GM12891 (cell line): Measurements from ENCODE around the gene PTPRN2.
"Not testable (repeated sequence)": the region's sequence is repeated elsewhere in the genome, so short reads cannot be mapped to it uniquely, and the experiment has no call there.

Source experiments
- DNase-seq: peaks from one replicate; pipeline ENCODE4 v3.0.0; 2011; ENCODE audit warnings: low spot score; ENCODE audit not compliant: insufficient read length
- FAIRE-seq: peaks from 2 replicates; lab custom pipeline; 2011; peaks lifted over from hg19 to GRCh38; lab: Jason Lieb, UNC
- PAX5 ChIP-seq: IDR thresholded peaks from 2 replicates; pipeline ENCODE4 v1.6.1; 2011; ENCODE audit warnings: low read length, moderate library complexity, mild to moderate bottlenecking; ENCODE audit not compliant: insufficient read depth, severe bottlenecking
- POLR2A ChIP-seq: IDR thresholded peaks from 2 replicates; pipeline ENCODE4 v1.6.1; 2011; ENCODE audit warnings: low read depth, low read length, control low read depth
- POLR2AphosphoS5 ChIP-seq: IDR thresholded peaks from 2 replicates; pipeline ENCODE4 v1.6.1; 2011; ENCODE audit warnings: low read depth, low read length, control low read depth
- POU2F2 ChIP-seq: IDR thresholded peaks from 2 replicates; pipeline ENCODE4 v1.6.1; 2011; ENCODE audit warnings: low read depth, mild to moderate bottlenecking, control low read depth, low read length, moderate library complexity
- SPI1 ChIP-seq: IDR thresholded peaks from 2 replicates; pipeline ENCODE4 v1.6.1; 2011; ENCODE audit warnings: low read depth, low read length, control low read depth
- TAF1 ChIP-seq: IDR thresholded peaks from 2 replicates; pipeline ENCODE4 v1.6.1; 2011; ENCODE audit warnings: low read depth, low read length, control low read depth

Gene PTPRN2

DNA sequence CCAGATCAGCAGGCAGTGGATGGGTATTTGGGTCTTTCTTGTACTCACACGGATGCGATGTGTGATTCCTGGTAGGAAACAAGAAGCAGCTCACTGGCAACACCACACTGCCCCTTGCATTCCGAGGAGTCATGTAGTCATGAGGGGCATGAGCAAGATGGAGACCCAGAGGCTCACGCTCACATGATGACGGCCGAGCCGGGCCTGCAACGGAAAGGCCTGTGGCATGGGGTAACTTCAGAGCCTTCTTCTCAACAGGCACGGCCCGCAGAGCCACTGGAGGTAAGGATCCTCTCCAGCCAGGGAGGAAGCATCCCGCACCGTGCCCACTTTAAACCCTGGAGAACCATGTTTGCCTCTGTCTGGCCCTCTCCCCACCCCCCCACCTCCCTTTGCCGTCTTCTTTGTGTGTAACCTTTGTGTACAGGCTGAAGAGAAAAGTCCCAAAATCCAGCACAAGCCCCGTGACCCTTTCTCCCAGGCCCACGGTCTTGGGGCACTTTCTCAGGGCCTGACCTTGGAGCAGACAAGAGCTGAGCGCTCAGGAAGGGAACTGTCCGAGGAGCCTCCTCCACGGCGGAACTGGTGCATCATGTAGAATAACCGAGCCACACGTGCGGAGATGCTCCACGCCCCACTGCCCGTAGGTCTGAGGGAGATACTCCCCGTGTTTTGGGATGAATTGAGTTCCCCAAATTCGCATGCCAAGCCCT lies 734.4 kb downstream of the PTPRN2 start:
- DNase-seq (no peak), FAIRE-seq (no peak)

DNA sequence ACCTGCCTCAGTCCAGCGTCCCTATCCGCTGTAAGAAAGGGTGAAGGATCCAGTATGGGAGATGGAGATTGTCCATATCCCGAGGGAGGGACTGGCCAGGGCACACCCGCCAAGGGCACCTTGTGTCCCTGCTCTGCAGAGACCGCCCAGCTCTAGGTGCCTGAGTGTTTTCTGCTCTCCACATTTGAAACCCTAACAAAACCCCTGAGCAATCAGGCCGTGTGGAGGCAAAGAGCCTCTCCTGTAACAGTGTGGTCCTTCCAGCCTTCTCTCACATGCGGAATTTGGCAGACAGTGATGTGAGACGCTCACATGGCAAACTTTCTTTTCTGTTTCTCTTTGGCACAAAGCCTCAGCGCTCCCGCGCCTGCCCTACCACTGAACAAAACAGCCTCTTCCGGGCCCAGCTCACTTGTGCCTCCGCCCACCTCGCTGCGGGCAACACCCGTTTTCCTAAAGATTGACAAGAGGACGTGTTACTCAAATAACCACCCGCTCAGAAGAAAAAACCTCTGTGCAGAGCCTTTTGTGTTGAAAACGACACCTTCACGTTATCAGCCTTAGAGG lies 736.0 kb downstream of the PTPRN2 start:
- TF ChIP-seq SPI1 (no peak), POLR2A (no peak), TAF1 (no peak)
- DNase-seq: no peak
- FAIRE-seq: no peak

More for the DNA sequence above, 734.4 kb downstream of the PTPRN2 start:
- TF ChIP-seq PAX5 (no peak), TAF1 (no peak), SPI1 (no peak), POLR2A (no peak), POU2F2 (no peak), POLR2AphosphoS5 (no peak)

DNA sequence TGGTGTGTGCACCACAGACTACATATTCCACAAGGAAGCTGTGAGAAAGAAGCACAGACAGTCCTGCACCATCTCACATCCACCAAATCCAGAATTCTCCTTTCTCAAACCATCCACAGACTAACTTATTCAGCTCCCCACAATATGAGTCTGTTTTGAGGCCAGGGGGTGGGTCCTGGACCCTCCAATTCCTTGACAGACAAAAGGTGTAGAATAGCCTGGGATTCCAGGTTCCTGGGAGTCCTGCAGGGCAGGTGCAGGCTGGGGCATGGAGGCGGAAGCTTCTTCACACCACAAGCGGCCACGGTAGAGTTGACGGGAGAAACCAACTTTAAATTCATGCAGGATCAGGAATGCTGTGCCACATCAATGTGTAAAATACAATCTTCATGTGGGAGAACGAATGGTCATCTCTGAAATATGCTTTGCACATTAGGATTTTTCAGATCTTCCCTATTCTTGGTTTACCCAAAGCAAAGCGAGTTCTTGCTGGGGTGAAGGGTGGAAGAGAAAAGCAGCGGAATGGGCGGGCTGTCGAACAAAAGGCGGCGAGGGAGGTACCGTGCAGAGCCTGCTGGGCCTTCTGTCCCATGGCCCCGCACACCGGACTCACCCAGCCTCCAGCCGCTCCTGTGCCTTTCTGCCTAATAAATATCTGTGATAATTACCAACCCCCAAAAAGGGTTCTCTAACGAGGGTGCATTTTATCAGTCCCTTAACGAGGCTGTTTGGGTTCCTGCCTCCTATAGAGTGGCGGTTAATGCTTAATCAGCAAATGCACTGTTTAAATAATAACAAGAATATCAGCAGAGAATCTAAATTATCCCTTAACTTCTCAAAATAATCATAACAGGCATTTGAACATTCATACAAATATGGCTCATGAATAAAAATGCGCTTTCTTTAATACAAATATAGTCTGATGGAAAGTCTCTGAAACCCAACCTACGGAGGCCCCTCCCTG lies 736.9 kb downstream of the PTPRN2 start:
- no peak for TF ChIP-seq PAX5
- no peak for TF ChIP-seq POLR2AphosphoS5
- TF ChIP-seq POLR2A: no peak
- TF ChIP-seq POU2F2: no peak
- no peak for TF ChIP-seq SPI1
- DNase-seq: no peak
- no peak for FAIRE-seq

DNA sequence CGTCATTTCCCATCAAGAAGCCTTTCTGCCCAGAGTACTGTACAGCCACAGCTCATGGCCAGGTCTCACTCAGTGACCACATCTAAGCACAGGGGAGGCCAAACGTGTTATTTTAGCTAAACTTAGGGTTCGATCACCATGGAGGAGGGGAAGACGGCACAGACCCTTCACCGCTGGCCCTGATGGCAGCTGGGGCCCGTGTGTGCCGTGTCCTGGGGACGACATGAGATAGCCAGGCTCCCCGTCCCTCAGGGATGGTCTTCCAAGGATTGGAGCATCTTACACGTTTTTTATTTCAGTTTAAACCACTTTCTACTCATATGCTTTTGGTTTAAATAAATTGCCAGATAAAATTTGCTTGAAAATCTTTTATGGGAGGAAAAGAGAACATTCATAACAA lies 737.9 kb downstream of the PTPRN2 start:
- TF ChIP-seq POLR2A (no peak), POU2F2 (no peak), SPI1 (no peak), POLR2AphosphoS5 (no peak), TAF1 (no peak), PAX5 (no peak)
- no peak for FAIRE-seq
- DNase-seq: no peak

DNA sequence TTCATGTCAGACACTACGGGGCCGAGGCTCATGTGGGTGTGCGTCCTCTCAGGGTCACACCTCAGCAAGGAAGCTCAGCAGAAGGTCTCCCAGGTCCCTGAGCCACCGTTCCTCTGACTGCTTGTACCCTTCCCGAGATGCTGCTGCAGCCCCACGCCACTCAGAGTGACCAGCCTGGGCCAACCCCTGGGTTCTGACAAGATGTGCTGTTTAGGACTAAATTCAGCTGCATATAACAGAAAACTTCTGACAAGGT lies 738.4 kb downstream of the PTPRN2 start:
- no peak for FAIRE-seq
- TF ChIP-seq PAX5 (no peak), SPI1 (no peak), POLR2AphosphoS5 (no peak), POLR2A (no peak), POU2F2 (no peak), TAF1 (no peak)
- DNase-seq: no peak

DNA sequence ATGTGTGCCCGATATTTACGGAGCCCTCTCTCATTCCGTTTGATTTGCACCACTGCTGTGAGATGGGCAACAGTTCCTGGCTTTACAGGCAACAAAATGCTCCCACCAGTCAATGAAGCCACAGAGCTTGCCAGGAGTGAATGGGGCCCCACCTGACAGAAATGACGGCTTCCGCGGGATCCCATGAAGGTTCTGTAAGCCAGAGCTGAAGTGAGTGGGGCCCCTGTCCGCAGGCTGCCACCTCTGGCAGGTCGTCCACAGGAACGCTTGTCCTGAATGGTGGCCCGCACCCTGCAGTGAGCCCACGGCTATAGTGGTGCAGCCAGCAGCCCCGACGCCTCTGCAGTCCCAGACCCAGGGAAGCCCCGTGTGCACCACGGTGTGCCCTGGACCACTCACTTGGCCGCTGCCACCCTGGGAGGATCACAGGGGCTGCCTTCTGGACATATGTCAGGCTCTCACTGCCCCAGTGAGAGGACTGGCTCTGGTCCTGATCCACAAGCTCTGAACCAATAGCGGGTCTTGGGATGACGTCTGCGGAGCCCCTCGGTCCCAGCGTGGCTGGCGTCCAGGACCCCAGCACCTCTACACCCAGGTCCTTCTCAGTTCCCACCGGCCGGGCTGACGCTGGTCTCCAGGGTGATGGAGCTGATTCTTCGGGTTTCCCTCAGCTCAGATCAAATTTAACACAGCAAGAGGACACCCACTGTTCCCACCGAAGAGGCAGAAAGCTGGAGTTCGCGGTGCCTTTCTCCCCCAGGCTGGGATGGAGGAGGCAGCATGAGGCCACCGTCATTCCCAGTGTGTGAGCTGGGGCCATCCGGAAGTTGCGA lies 738.9 kb downstream of the PTPRN2 start:
- DNase-seq (no peak), FAIRE-seq (no peak)
- TF ChIP-seq PAX5 (no peak), SPI1 (no peak), TAF1 (no peak), POLR2AphosphoS5 (no peak), POU2F2 (no peak), POLR2A (no peak)

DNA sequence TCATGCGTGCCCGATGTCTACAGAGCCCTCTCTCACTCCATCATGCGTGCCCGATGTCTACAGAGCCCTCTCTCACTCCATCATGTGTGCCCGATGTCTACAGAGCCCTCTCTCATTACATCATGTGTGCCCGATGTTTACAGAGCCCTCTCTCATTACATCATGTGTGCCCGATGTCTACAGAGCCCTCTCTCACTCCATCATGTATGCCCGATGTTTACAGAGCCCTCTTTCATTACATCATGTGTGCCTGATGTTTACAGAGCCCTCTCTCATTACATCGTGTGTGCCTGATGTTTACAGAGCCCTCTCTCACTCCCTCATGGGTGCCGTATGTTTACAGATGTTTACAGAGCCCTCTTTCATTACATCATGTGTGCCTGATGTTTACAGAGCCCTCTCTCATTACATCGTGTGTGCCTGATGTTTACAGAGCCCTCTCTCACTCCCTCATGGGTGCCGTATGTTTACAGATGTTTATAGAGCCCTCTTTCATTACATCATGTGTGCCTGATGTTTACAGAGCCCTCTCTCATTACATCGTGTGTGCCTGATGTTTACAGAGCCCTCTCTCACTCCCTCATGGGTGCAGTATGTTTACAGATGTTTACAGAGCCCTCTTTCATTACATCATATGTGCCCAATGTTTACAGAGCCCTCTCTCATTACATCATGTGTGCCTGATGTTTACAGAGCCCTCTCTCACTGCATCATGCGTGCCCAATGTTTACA lies 739.7 kb downstream of the PTPRN2 start:
- not testable (repeated sequence) for FAIRE-seq, DNase-seq

DNA sequence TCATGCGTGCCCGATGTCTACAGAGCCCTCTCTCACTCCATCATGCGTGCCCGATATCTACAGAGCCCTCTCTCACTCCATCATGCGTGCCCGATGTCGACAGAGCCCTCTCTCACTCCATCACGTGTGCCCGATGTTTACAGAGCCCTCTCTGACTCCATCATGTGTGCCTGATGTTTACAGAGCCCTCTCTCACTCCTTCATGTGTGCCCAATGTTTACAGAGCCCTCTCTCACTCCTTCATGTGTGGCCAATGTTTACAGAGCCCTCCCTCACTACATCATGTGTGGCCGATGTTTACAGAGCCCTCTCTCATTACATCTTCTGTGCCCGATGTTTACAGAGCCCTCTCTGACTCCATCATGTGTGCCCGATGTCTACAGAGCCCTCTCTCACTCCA lies 740.9 kb downstream of the PTPRN2 start:
- not testable (repeated sequence) for DNase-seq

DNA sequence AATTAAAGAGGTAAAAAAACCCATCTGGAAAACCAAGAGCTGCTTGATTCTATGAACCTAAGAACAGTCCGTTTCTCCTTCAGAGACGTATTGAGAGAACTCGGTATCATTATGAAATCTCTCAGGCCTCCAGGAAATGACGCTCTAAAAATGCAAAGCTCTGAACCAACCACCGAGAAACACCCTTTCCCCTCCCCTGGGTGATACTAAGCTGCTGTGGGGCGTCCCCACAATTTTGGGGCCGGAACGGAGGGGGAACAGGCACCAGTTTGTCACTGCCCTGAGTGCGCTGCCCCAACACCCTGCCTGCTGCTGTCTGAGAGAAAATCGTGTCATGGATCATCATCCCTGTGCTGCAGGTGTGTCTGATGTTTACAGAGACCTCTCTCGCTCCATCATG lies 741.4 kb downstream of the PTPRN2 start:
- no peak for TF ChIP-seq SPI1
- no peak for TF ChIP-seq POLR2AphosphoS5
- no peak for TF ChIP-seq POLR2A
- no peak for TF ChIP-seq TAF1
- TF ChIP-seq POU2F2: no peak
- no peak for TF ChIP-seq PAX5
- no peak for FAIRE-seq
- no peak for DNase-seq

More for the DNA sequence above, 740.9 kb downstream of the PTPRN2 start:
- FAIRE-seq: not testable (repeated sequence)
